Fibroblast of the conjunctiva (primary cell): Measurements from ENCODE around the gene FCHO1.
"Not testable (repeated sequence)": the region's sequence is repeated elsewhere in the genome, so short reads cannot be mapped to it uniquely, and the experiment has no call there.

ENCODE experiments used
- DNase-seq: peaks from one replicate; pipeline ENCODE4 v3.0.0-alpha.2; 2010; ENCODE audit warnings: low read depth

Gene FCHO1

DNA sequence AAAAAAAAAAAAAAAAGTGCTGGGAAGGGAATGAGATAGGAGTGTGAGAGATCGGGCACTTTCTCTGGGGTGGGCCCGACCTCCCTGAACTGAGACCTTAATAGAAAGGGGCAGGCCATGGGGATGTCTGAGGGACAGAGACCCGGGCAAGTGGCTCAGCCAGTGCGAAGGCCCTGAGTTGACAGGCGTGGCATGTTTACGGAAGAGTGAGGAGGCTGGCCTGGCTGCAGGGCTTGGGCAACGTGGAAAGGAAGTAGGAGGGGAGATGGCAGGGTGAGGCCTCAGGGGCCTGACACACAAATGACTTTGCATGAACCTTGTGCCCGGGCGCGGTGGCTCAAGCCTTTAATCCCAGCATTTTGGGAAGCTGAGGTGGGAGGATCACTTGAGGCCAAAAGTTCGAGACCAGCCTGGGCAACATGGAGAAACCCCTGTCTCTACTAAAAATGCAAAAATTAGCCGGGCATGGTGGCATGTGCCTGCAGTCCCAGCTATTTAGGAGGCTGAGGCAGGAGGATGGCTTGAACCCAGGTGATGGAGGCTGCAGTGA, 13.9 kb downstream of the FCHO1 start:
- DNase-seq = no peak

DNA sequence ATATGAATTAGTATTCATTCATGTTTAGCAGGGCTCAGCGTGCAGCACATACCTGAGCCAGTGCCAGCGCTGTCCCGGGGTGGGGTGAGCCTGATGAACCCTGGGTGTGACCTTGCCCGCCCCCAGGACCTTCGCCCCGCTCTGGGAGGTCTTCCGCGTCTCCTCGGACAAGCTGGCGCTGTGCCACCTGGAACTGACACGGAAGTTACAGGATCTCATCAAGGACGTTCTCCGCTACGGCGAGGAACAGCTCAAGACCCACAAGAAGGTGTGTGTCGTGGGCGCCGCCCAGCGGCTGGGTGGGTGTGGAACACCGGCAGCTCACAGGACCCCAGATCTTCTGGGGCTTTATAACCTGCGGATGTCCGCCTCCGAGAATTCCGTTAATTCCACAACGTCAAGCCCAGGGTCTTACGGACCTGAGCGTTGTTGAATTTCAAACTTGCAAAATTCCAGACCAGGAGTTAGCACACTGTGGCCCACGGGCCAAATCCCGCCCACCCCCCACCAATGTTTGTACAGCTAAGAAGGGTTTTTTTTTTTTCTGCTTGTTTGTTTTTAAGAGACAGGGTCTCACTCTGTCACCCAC, 15.4 kb downstream of the FCHO1 start:
- DNase-seq = peak; percentile 75

DNA sequence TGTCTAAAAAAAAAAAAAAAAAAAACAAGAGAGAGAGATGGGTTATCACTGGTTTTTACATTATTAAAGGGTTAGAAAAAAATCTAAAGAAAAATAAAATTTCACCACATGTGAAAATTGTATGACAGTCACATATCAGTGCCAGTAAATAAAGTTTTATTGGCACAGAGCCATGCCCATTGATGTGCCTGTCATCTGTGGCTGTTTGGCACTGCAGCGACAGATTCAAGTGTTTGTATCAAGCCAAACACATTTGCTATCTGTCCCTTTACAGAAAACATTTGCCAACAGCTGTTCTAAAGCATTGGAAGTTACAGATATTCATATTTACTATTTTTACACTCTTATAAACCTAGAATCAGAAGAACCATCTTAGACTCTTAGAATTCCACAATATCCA, 16.3 kb downstream of the FCHO1 start:
- no peak for DNase-seq

DNA sequence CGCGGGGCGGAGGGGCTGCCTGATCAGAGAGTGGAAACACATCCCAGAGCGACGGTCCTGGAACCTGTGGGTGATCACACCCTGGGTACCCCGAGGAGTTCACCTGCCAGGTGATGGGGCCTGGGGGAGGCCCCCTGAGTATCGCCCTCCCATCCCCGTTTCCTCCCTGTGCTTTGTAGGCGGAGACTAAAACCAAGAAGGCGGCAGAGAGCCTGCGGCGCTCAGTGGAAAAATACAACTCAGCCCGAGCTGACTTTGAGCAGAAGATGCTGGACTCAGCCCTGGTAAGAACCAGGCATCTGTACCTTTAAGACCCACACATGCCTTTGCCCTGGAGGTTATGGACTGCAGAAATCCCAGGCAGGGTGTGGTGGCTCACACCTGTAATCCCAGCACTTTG, 19.3 kb downstream of the FCHO1 start:
- DNase-seq = no peak

DNA sequence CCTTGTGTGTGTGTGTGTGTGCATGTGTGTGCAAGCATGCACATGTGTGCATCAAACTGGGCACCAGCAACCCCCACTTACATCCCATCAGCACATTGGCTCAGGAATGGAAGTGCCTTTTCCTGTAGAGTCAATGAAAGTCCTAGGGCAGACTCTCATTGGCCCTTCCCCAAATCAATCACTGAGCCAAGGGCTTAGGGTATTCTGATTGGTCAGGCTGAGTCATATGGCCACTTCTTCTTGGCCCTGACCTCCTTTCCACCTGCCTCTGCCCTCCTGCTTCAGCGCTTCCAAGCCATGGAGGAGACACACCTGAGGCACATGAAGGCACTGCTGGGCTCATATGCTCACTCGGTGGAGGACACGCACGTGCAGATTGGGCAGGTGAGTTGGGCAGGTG, 20.9 kb downstream of the FCHO1 start:
- DNase-seq = no peak

DNA sequence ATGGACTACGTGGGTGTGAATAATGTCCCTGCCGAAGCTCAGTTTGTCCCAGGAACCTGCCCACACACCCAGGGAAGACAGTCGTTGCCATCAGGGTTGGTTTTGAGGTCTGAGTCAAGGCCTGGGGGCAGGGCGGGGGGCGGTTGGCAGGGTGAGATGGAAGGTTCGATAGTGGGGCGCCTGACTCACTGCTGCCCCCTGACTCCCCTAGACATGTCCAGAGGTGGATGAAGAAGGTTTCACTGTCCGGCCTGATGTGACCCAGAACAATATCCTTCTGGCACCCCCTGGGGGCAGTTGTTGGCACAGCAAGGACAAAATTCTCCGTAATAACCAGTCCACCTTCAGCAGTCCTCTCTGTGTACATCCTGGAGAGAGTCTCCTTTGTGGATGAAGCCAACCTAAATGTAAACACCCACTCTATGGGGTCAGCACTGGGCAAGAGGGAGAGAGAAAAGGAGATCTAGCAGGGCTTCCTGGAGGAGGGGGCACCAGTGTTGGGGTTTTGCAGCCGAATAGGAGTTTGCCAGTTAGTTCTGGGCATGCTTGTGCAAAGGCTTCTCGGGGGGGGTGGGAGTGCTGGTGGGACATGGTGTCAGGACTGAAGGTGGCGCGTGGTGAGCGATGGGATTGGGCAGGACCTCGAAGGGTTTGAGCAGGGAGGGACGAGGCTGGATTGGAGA, 24.1 kb downstream of the FCHO1 start:
- no peak for DNase-seq

DNA sequence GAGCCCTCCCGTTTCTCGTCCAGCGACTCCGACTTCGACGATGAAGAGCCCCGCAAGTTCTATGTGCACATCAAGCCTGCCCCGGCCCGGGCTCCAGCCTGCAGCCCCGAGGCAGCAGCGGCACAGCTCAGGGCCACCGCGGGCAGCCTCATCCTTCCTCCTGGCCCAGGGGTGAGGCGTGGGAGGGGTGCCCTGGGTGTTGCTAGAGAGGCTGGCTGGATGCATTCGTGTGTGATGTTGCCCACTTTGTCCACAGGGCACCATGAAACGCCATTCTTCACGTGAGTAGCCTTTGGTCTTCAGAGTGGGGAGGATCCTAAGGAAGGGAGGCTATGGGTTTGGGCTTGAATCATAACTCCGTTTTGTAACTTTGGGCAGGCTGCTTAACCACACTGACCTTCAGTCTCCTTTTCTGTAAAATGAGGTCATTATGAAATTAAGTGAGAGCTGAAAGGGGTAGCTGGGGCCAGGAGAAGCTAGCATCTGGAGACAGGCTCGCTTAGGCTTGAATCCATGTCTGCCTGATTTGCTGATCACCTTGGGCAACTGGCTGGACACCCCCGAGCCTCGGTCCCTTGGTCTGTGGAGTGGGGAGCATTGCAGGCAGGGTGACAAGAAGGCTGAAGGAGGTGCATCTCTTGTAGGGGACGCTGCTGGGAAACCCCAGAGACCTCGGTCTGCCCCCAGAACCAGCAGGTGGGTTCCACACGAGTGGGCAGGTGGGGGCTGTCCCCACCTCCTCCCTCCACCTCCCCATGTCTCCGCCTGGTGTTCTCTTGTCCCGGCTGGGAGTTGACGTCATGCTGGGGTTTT, 24.9 kb downstream of the FCHO1 start:
- DNase-seq = no peak

DNA sequence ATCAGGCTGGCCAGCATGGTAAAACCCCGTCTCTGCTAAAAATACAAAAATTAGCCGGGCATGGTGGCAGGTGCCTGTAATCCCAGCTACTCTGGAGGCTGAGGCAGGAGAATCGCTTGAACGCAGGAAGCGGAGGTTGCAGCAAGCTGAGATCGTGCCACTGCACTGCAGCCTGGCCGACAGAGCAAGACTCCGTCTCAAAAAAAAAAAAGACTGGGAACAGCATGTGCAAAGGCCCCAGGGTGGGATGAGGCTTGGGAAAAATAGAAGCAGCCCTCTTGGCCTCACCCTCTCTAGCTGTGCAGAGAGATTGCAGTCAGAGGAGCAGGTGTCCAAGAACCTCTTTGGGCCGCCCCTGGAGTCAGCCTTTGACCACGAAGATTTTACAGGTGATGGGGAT, 26.6 kb downstream of the FCHO1 start:
- not testable (repeated sequence) for DNase-seq

DNA sequence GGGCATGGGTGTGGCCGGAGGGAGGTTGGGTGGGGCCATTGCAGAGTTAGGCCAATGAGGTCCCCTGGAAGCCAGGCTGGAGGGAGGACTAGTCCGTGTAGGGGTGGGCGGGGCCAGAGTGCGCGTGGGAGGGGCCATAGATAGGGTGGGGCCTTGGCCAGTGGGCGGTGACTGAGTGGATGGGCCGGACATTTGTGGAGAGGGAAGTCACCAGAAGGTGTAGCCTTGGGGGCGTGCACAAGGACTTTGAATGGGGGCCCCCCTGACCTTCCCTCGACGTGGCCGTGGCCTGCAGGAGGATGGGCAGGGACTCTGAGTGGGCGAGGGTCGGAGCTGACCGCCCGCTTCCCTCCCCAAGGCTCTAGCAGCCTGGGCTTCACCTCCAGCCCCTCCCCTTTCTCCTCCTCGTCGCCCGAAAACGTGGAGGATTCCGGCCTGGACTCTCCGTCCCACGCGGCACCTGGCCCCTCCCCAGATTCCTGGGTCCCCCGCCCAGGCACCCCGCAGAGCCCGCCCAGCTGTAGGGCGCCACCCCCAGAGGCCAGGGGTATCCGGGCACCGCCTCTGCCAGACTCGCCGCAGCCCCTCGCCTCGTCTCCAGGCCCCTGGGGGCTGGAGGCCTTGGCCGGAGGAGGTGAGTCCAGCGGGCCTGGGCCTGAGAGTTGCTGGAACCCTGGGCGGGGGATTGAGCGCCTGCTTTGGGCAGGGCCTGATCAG, 27.1 kb downstream of the FCHO1 start:
- no peak for DNase-seq

DNA sequence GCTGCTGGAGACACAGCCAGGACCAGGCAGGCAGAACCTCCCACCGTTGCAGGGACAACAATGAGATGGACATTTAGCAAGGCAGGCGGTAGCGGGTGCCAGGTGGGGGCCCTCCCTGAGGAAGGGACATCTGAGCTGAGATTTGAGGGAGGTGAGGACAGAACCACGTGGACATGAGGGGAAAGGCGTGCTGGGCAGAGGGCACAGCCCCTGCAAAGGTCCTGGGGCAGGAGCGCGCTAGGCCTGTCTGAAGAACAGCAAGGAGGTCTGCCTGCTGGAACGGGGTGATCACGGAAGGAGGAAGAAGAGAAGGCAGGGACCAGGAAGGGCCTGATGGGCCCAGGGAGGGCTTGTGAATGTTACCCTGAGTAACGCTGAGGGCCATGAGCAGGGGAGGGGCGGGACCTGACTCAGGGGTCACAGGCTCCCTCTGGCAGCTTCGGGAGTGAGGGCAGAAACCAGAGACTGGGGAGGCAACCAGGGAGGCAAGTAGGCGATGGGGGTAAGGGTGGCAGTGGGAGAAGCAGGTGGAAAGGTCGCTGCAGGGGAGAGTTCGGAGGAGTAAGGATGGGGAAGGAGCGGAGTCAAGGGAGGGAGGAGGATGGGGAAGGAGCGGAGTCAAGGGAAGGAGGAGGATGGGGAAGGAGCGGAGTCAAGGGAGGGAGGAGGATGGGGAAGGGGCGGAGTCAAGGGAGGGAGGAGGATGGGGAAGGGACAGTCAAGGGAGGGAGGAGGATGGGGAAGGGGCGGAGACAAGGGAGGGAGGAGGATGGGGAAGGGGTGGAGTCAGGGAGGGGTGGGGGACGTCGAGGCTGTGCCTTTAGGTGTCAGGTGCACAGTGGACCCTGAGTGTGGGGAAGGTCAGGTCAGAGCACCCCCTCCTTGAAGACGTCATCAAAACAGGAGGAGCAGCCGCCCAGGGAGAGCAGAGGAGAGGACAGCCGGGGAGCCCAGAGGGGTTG, 28.0 kb downstream of the FCHO1 start:
- DNase-seq = no peak

DNA sequence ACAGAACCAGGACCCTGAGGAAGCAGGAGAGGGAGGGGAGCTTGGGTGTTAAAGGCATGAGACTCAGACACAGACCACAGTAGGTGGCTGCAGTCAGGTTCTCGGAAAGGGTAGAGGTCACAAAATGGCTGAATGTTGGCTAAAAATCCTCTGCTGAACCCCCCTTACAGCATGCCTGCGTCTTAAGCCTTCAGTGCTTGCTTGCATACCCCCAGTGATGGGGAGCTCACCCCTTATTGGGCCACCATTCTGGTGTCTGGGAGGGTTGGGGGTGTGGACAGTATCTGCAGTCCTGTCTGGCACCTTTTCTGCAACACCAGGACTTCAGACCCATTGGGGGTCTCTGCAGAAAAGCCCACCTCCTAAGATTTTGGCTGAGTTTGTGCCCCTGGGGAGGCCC, 29.5 kb downstream of the FCHO1 start:
- no peak for DNase-seq

DNA sequence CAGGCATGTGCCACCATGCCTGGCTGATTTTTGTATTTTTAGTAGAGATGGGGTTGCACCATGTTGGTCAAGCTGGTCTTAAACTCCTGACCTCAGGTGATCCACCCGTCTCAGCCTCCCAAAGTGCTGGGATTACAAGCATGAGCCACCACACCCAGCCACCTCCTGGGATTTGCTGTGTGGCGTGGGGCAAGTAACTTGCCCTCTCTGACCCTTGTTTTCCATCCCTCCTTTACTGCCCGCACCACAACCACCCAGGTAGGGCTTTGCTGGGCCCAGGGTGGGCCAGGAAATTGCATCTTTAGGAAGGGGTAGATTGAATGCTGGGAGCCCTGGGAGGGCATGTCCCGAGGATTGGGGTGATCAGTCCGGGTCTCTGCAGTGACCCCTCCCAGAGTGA, 32.4 kb downstream of the FCHO1 start:
- not testable (repeated sequence) for DNase-seq

DNA sequence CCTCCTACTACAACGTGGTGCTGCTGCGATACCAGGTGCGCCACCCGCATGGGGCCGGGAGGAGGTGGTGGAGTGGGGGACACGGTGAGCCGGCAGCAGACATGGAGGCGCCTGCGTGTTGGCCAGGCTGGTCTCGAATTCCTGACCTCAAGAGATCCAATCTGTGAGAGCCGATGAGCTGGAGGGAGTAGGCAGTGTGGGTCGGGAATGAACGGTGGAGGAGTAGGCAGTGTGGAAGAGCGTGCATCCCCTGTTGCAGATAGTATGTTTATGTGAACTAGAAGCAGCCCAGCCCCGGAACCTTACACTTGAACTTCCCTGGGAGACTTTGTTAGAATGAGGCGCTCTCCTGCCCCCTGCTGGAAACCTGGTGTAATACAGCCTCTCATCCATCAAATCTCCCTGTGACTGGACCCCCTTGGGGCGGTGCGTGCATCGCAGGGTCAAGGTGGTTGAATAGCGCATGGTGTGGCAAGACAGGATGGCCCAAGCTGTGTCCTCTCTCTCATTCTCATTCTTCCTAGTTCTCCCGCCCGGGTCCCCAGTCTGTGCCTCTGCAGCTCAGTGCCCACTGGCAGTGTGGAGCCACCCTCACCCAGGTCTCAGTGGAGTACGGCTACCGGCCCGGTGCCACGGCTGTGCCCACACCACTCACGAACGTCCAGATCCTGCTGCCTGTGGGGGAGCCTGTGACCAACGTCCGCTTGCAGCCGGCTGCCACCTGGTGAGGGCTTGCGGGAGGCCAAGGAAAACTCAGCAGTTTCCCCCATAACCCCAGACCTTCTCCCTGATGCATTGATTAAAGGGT, 33.1 kb downstream of the FCHO1 start:
- peak; percentile 43 for DNase-seq

DNA sequence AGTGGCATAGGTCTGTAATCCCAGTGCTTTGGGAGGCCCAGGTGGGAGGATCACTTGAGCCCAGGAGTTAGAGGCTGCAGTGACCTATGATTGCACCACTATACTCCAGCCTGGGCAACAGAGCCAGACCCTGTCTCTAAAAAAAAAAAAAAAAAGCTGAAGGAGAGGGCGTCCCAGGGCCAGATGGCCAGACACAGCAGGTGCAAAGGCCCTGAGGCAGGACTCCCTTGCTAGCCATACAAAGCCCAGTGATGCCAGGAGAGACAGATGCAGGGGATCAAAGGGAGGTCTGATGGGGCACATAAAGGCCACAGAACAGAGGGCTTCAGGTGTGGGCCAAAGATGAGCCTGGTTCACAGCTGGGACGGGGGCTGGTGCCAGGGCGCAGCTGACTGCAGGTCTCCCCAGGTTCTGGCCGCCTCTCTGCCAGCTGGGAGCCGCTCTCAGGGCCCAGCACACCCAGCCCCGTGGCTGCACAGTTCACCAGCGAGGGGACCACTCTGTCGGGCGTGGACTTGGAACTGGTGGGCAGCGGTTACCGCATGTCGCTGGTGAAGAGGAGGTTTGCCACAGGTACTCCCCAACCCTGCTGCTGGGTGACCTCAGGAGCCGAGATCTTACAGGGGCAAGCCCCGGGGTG, 36.1 kb downstream of the FCHO1 start:
- no peak for DNase-seq

DNA sequence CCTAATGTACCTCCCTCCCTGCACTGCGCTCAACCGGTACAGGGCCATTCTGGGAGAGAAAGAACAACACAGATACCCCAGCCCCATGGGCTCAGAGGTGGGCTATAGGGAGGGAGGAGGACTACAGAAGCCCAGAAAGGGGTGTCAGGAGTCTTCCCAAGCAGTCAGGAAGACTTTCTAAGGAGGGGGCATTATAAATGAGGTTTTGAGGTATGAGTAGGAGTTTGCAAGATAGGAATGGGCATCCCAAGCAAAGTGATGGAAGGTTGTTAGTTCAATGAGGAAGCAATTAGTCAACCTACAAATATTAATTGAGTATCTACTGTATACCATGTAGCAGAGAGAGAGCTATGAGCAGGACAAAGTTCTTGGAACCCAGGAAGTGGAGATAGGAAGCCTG, 37.4 kb downstream of the FCHO1 start:
- no peak for DNase-seq

DNA sequence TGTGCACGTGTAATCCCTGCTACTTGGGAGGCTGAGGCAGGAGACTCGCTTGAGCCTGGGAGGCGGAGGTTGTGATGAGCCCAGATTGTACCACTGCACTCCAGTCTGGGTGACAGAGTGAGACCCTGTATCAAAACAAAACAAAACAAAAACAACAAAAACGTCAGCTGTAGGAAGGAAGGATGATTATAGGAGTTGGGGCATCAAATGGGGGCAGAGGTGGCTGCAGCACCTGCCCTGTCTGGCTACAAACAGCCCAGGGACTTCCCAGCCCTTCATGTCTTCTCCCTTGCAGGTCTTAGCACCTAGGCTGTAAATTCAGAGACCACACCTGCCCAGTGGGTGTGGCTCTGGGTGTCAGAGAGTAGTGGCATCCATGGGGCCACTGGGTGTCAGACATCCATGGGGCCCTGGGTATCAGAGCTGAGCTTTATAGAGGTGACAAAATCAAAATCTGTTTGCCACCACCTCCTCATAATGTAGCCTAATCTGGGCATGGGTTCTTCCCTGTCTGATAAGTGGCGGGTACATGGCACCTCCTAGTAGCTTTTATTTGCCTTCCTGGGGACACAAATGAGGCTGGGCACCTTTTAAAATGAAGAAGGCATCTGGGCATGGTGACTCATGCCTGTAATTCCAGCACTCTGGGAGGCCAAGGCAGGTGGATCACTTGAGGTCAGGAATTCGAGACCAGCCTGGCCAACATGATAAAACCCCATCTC, 38.9 kb downstream of the FCHO1 start:
- DNase-seq = no peak

DNA sequence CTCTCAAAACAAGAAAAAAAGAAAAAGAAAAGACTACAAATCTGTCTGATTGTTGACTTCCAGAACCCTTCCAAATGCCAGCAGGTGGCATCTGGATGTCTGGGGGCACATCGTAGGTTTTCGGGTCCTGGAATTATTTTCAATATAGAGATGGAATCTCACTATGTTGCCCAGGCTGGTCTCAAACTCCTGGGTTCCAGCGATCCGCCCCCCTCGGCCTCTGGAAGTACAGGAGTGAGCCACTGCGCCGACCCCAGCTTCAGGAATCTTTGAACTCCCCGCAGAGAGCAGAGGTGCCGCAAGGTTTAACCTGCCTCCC, 43.1 kb downstream of the FCHO1 start:
- DNase-seq = no peak

DNA sequence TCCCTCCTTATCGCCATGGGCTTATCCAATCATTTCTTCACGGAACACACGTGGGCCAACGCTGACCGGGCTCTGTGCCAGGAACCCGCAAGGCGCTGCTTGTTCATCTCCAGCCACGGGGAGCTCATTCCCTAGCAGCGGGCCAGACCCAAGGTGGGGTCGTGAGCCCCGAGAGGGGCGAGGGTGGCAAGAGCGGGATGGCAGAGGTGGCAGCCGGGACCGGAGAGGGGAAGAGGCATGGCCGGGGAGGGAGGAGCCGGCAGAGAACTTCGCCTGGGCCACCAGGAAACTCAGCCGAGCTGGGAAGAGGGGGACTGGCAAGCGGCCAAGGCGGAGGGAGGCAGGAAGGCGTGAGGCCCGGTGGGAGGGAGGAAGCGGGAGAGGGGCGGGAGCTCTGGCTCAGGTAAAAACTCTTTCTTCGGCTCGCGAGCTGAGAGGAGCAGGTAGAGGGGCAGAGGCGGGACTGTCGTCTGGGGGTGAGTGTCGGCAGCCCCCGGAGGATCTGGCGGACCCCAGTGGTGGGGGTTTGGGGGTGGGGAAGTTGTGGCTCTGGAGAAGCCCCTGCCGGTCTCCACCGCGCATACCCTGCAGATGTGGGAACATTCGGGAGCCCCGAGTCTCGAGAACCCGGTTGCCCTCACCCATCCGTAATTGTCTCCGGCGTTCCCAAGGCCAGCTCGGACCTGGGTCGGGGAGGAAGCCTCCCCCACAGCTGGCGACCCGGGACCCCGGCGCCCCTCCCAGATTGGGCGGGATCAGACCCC, 43.6 kb downstream of the FCHO1 start, which contains the start of gene B3GNT3:
B3GNT3 (plus strand) TSS at position 408 of the 764 bp plus-strand sequence. CDS start 12,670 bp downstream, outside the sequence.
- no peak for DNase-seq
